PC-3 (cell line): ENCODE measurements around the gene CRYBG3. TPM values are rescaled to one million over a fixed set of nuclear protein-coding genes. Genes with fewer than 3 reads are reported as not detected.
A peak's percentile ranks its signal among the peaks of the same experiment; 100 is the strongest.

Experiments used
- ATAC-seq: fragments of 200-7000 bp; cut with Tn5 transposase; 2 replicates; pipeline ENCODE4 v1.9.1; 2020; ENCODE audit warnings: mild to moderate bottlenecking, moderate library complexity
- BruUV-seq: library from RNA; stranded (reverse); fragments of 400-500 nt; replicated peaks from 2 replicates; lab custom pipeline; 2021; lab: Mats Ljungman, UMichigan
- CTCF ChIA-PET: fragments of 300-600 bp; sonication (Branson Sonifier 250); formaldehyde crosslinking; loops from one replicate; lab custom pipeline; 2022; ENCODE audit warnings: antibody characterized with exemption; lab: Charles Lee
- POLR2A ChIA-PET: fragments of 300-600 bp; sonication (Branson Sonifier 250); formaldehyde crosslinking; loops from one replicate; lab custom pipeline; 2022; ENCODE audit warnings: antibody characterized with exemption; ENCODE audit not compliant: unreplicated experiment; lab: Charles Lee
- DNase-seq: peaks from one replicate; pipeline ENCODE4 v3.0.0-alpha.2; 2015
- H2AFZ ChIP-seq: fragments of 300-600 bp; sonication (generic); 2 replicates; pipeline ENCODE4 v1.6.0; 2016; ENCODE audit warnings: antibody characterized with exemption, low read length
- H3F3A ChIP-seq: fragments of 300-600 bp; sonication (generic); one replicate; pipeline ENCODE4 v1.6.0; 2017; ENCODE audit warnings: antibody characterized with exemption, low read length, control low read depth, mild to moderate bottlenecking; ENCODE audit not compliant: unreplicated experiment
- H3K27ac ChIP-seq: fragments of 300-600 bp; sonication (generic); 2 replicates; pipeline ENCODE4 v1.5.1; 2016; ENCODE audit warnings: mild to moderate bottlenecking, low read length
- H3K27me3 ChIP-seq: fragments of 300-600 bp; sonication (generic); 2 replicates; pipeline ENCODE4 v1.6.1; 2016; ENCODE audit warnings: low read length, mixed read lengths
- H3K36me3 ChIP-seq: fragments of 300-600 bp; sonication (generic); 2 replicates; pipeline ENCODE4 v1.6.1; 2016; ENCODE audit warnings: low read depth, mixed run types, low read length, mixed read lengths
- H3K4me1 ChIP-seq: fragments of 300-600 bp; sonication (generic); 2 replicates; pipeline ENCODE4 v1.5.1; 2016; ENCODE audit warnings: low read length; ENCODE audit not compliant: insufficient read depth
- H3K4me2 ChIP-seq: fragments of 300-600 bp; sonication (generic); 2 replicates; pipeline ENCODE4 v1.6.0; 2016; ENCODE audit warnings: low read length
- H3K4me3 ChIP-seq: fragments of 300-600 bp; sonication (generic); 2 replicates; pipeline ENCODE4 v1.5.1; 2016; ENCODE audit warnings: mild to moderate bottlenecking, low read length, mixed read lengths
- H3K79me2 ChIP-seq: fragments of 300-600 bp; sonication (generic); 2 replicates; pipeline ENCODE4 v1.6.1; 2017; ENCODE audit warnings: low read length, mixed read lengths
- H3K9ac ChIP-seq: fragments of 300-600 bp; sonication (generic); 2 replicates; pipeline ENCODE4 v1.6.0; 2016; ENCODE audit warnings: mild to moderate bottlenecking, low read length
- H3K9me2 ChIP-seq: fragments of 300-600 bp; sonication (generic); replicated peaks from 2 replicates; pipeline ENCODE4 v1.6.1; 2016; ENCODE audit warnings: mixed run types, low read length, mixed read lengths
- H3K9me3 ChIP-seq: fragments of 300-600 bp; sonication (generic); 2 replicates; pipeline ENCODE4 v1.6.1; 2016; ENCODE audit warnings: low read length, mixed read lengths
- H4K20me1 ChIP-seq: fragments of 300-600 bp; sonication (generic); 2 replicates; pipeline ENCODE4 v1.6.1; 2016; ENCODE audit warnings: low read length, mixed read lengths
- EZH2 ChIP-seq: fragments of 300-600 bp; sonication (generic); IDR thresholded peaks from one replicate; pipeline ENCODE4 v1.6.1; 2017; ENCODE audit warnings: antibody characterized with exemption, mild to moderate bottlenecking, low read length; ENCODE audit not compliant: unreplicated experiment
- EZH2phosphoT487 ChIP-seq: fragments of 300-600 bp; sonication (generic); IDR thresholded peaks from 2 replicates; pipeline ENCODE4 v1.6.1; 2018; ENCODE audit warnings: mild to moderate bottlenecking, antibody characterized with exemption, low read length, borderline replicate concordance
- intact Hi-C: fragments of 100-400 bp; cut with micrococcal nuclease; formaldehyde crosslinking; loops from 2 replicates; pipeline ENCODE4 v1.9.0; 2023
- total RNA-seq: library from RNA; depleted of rRNA; stranded (reverse); fragments of >200 nt; gene quantifications from 2 replicates; pipeline ENCODE4 v1.2.3, GENCODE V29; 2014
- TF ChIP-seq, protein P1 (sequence below): fragments of 300-600 bp; sonication (generic); conservative IDR thresholded peaks from 2 replicates; pipeline ENCODE4 v1.5.1; 2017; ENCODE audit warnings: antibody characterized with exemption, low read depth, mild to moderate bottlenecking, low read length

Gene CRYBG3
- total RNA-seq, 1 experiment from 2014 or later, result 11.4 TPM

GRCh38 chr3:97884586-97885123 lies 62.8 kb downstream of the CRYBG3 start:
- Histone ChIP-seq H4K20me1 (peaks cover 7% of the 10 kb centered on the region; the same call in 1 of the 2 replicates), H3F3A (peaks cover 10% of the 10 kb centered on the region), H3K9ac (no peak overlapping the region), H3K4me1 (peaks cover 26% of the 10 kb centered on the region), H3K9me3 (no peaks in the 10 kb centered on the region), H2AFZ (no peak overlapping the region), H3K9me2 (no peaks in the 10 kb centered on the region), H3K4me2 (no peak overlapping the region; the same call in 1 of the 2 replicates), H3K27ac (no peak overlapping the region), H3K36me3 (0 out of 2 replicates have a peak, but pooled peaks cover 3% of the 10 kb centered on the region), H3K4me3 (no peak overlapping the region), H3K27me3 (no peaks in the 10 kb centered on the region), H3K79me2 (no peaks in the 10 kb centered on the region)
- intact Hi-C loops, result loop anchor here (5.0 kb wide), 5 partner anchors 53 to 638 kb away; partner anchors contain the start of genes CLDND1 and RIOX2
- ChIA-PET CTCF (no interaction called here), POLR2A (no interaction called here)
- TF ChIP-seq, protein P1, sequence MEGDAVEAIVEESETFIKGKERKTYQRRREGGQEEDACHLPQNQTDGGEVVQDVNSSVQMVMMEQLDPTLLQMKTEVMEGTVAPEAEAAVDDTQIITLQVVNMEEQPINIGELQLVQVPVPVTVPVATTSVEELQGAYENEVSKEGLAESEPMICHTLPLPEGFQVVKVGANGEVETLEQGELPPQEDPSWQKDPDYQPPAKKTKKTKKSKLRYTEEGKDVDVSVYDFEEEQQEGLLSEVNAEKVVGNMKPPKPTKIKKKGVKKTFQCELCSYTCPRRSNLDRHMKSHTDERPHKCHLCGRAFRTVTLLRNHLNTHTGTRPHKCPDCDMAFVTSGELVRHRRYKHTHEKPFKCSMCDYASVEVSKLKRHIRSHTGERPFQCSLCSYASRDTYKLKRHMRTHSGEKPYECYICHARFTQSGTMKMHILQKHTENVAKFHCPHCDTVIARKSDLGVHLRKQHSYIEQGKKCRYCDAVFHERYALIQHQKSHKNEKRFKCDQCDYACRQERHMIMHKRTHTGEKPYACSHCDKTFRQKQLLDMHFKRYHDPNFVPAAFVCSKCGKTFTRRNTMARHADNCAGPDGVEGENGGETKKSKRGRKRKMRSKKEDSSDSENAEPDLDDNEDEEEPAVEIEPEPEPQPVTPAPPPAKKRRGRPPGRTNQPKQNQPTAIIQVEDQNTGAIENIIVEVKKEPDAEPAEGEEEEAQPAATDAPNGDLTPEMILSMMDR, result no peak
- TF ChIP-seq EZH2phosphoT487 (no peak), EZH2 (no peak)
- ATAC-seq (no peak), DNase-seq (no peak)
- BruUV-seq, result no TSS peak

DNA sequence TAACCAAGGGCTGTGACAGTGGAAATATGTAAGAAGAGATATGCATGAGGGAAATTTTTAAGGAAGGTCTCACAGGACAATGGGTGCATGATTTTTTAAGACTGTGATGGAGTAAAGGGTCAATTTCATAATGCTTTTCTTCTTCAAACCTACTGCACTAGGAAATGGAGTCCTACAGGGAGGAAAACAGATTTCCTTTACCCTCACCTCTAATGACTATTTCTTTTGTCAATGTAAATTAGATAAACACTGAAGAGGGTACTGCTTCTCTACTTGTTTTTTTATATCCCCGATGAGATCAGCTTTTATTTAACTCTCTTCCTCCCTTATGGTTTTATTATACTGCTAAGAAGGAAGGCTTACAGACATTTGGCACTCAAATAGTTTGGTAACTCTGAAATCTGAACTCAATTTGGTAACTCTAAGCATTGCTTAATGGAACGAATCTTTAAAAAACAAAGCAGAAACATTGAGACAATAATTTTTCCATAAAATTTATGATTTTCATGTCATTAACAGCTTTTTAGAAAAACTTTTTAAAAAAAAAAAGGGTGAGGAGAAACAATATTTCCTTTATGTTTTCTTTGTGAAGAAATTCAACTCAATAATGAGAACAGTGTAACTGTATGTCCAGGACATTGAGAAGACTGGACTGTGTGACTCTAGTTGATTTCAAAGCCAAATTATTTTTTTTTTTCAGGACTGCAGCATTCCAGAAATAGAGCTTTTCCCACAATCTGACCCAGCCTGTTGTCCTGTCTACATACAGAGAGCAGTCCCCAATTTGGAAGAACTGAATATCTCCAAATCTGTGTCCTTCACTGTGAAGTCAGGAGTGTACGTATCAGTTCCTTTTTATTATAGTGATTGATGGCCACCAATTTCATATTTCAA lies 64.4 kb downstream of the CRYBG3 start:
- Histone ChIP-seq H3K36me3 (0 out of 2 replicates have a peak, but pooled peaks cover 3% of the 10 kb centered on the region), H4K20me1 (peaks cover 7% of the 10 kb centered on the region; the same call in 1 of the 2 replicates), H3K4me2 (no peak overlapping the region), H3K9ac (no peak overlapping the region), H3K4me1 (peaks cover 26% of the 10 kb centered on the region), H3K4me3 (no peak overlapping the region), H3K9me2 (no peaks in the 10 kb centered on the region), H3F3A (peaks cover 10% of the 10 kb centered on the region), H2AFZ (no peak overlapping the region), H3K27me3 (no peaks in the 10 kb centered on the region), H3K27ac (no peak overlapping the region), H3K9me3 (no peaks in the 10 kb centered on the region), H3K79me2 (no peaks in the 10 kb centered on the region)
- POLR2A ChIA-PET, result no interaction called here
- BruUV-seq, result no TSS peak
- CTCF ChIA-PET, result no interaction called here
- DNase-seq (no peak), ATAC-seq (no peak)
- intact Hi-C loops, result no loop called here
- no peak for TF ChIP-seq EZH2phosphoT487
- no peak for TF ChIP-seq EZH2

GRCh38 chr3:97889814-97890213 lies 68.0 kb downstream of the CRYBG3 start:
- Histone ChIP-seq H3K4me3 (no peak overlapping the region), H3K9me2 (no peaks in the 10 kb centered on the region), H2AFZ (no peak overlapping the region), H3K4me1 (no peaks in the 10 kb centered on the region), H3K79me2 (no peaks in the 10 kb centered on the region), H3K4me2 (no peak overlapping the region), H3K9ac (no peak overlapping the region), H3K9me3 (no peaks in the 10 kb centered on the region), H3F3A (no peaks in the 10 kb centered on the region), H3K27me3 (no peaks in the 10 kb centered on the region), H3K36me3 (0 out of 2 replicates have a peak, but pooled peaks cover 3% of the 10 kb centered on the region), H3K27ac (no peak overlapping the region), H4K20me1 (no peaks in the 10 kb centered on the region)
- BruUV-seq, result no TSS peak
- intact Hi-C loops, result no loop called here
- TF ChIP-seq, protein P1, result peak; percentile 21; the same call in 1 of the 2 replicates
- TF ChIP-seq EZH2, result no peak
- POLR2A ChIA-PET, result interaction anchor here (0.6 kb wide), 1 partner anchor 90 kb away, joined by 3 read pairs; no protein-coding TSS in a partner anchor
- ATAC-seq (peak; percentile 35; the same call in 1 of the 2 replicates), DNase-seq (no peak)
- CTCF ChIA-PET, result no interaction called here
